Osteoblast (primary cell): ENCODE measurements around the gene RIC1. TPM values are rescaled to one million over a fixed set of nuclear protein-coding genes. Genes with fewer than 3 reads are reported as not detected.
"Not testable (repeated sequence)": the region's sequence is repeated elsewhere in the genome, so short reads cannot be mapped to it uniquely, and the experiment has no call there.

Source experiments
- DNase-seq: peaks from one replicate; pipeline ENCODE4 v3.0.0; 2011; ENCODE audit warnings: low spot score, mixed read lengths; ENCODE audit not compliant: insufficient read length; ENCODE audit errors: missing footprints
- H2AFZ ChIP-seq: 2 replicates; pipeline ENCODE4 v1.6.0; 2011; ENCODE audit warnings: mild to moderate bottlenecking, low read length
- H3K27ac ChIP-seq: 2 replicates; pipeline ENCODE4 v1.5.1; 2011; ENCODE audit warnings: mild to moderate bottlenecking, low read depth, low read length, moderate library complexity
- H3K27me3 ChIP-seq: 2 replicates; pipeline ENCODE4 v1.6.0; 2012; ENCODE audit warnings: mild to moderate bottlenecking, control low read depth, inconsistent platforms, low read length, moderate library complexity; ENCODE audit not compliant: insufficient read depth
- H3K36me3 ChIP-seq: 2 replicates; pipeline ENCODE4 v1.5.1; 2011; ENCODE audit warnings: mild to moderate bottlenecking, low read length, control low read depth, moderate library complexity; ENCODE audit not compliant: insufficient read depth
- H3K4me1 ChIP-seq: 2 replicates; pipeline ENCODE4 v1.5.1; 2011; ENCODE audit warnings: mild to moderate bottlenecking, low read length, control low read depth, moderate library complexity; ENCODE audit not compliant: insufficient read depth
- H3K4me2 ChIP-seq: 2 replicates; pipeline ENCODE4 v1.6.0; 2011; ENCODE audit warnings: mild to moderate bottlenecking, low read length; ENCODE audit not compliant: insufficient read depth
- H3K4me3 ChIP-seq: fragments of 200-600 bp; sonication (generic); 3 replicates; pipeline ENCODE4 v1.5.1; 2012; ENCODE audit warnings: mild to moderate bottlenecking, low read length, inconsistent platforms; ENCODE audit not compliant: insufficient read depth
- H3K79me2 ChIP-seq: 2 replicates; pipeline ENCODE4 v1.6.0; 2012; ENCODE audit warnings: mild to moderate bottlenecking, low read length, control low read depth, inconsistent platforms; ENCODE audit not compliant: insufficient read depth
- H3K9me3 ChIP-seq: 2 replicates; pipeline ENCODE4 v1.5.1; 2011; ENCODE audit warnings: low read depth, low read length, control low read depth
- H4K20me1 ChIP-seq: 2 replicates; pipeline ENCODE4 v1.6.0; 2012; ENCODE audit warnings: mild to moderate bottlenecking, low read length, control low read depth; ENCODE audit not compliant: insufficient read depth
- total RNA-seq: library from RNA; depleted of rRNA; stranded (reverse); fragments of >200 nt; gene quantifications from 2 replicates; pipeline ENCODE4 v1.2.3, GENCODE V29; 2012
- TF ChIP-seq, protein P1 (sequence below): IDR thresholded peaks from 2 replicates; pipeline ENCODE4 v1.5.1; 2011; ENCODE audit warnings: mild to moderate bottlenecking, low read depth, low read length, moderate library complexity; ENCODE audit errors: extremely low read depth

The RIC1 gene
- total RNA-seq, 1 donor: 51.4 TPM

DNA sequence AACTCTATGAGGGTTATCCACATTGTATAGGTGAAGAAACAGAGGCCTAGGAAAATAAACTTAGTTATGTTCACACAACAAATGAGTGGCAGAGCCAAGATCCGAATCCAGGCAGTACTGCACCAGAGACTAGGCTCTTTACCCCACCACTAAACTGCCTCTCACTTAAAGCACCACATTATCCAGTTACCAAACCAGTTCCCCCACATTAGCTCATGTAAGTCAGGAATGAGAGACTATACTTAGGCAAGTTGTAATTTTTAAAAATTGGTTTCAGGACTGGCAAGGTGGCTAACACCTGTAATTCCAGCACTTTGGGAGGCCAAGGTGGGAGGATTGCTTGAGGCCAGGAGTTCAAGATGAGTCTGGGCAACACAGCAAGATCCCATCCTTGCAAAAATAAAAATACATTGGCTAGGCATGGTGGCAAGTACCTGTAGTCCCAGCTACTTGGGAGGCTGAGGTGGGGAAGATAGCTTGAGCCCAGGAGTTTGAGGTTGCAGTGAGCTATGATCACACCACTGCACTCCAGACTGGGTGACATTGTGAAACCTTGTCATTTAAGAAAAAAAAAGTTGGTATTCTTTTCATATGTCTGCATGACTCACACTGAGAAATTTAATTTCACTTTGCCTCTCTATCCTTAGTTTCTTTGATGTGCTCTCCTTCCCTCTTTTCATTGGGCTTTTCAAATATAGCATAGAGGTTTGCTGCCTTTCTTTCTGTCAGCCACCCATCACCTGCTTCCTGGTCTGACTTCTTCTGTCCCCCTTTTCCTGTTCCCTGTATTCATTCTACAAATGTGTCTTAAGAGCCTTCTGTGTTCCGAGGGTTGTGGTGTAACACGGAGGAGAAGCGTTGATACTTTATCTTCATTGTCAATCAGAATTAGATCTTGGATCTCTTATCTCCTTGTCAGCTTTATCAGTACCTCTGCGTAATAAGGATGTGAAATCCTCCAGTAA is 139.3 kb downstream of the RIC1 start:
- Histone ChIP-seq H3K9me3 (no peaks in the 10 kb centered on the region), H3K4me2 (no peak overlapping the region), H3K79me2 (no peaks in the 10 kb centered on the region), H3K4me3 (no peak overlapping the region), H4K20me1 (no peaks in the 10 kb centered on the region), H3K27ac (no peak overlapping the region), H2AFZ (no peak overlapping the region), H3K4me1 (no peaks in the 10 kb centered on the region), H3K27me3 (no peaks in the 10 kb centered on the region), H3K36me3 (peaks cover 77% of the 10 kb centered on the region)
- no peak for DNase-seq
- TF ChIP-seq, protein P1, sequence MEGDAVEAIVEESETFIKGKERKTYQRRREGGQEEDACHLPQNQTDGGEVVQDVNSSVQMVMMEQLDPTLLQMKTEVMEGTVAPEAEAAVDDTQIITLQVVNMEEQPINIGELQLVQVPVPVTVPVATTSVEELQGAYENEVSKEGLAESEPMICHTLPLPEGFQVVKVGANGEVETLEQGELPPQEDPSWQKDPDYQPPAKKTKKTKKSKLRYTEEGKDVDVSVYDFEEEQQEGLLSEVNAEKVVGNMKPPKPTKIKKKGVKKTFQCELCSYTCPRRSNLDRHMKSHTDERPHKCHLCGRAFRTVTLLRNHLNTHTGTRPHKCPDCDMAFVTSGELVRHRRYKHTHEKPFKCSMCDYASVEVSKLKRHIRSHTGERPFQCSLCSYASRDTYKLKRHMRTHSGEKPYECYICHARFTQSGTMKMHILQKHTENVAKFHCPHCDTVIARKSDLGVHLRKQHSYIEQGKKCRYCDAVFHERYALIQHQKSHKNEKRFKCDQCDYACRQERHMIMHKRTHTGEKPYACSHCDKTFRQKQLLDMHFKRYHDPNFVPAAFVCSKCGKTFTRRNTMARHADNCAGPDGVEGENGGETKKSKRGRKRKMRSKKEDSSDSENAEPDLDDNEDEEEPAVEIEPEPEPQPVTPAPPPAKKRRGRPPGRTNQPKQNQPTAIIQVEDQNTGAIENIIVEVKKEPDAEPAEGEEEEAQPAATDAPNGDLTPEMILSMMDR: no peak

DNA sequence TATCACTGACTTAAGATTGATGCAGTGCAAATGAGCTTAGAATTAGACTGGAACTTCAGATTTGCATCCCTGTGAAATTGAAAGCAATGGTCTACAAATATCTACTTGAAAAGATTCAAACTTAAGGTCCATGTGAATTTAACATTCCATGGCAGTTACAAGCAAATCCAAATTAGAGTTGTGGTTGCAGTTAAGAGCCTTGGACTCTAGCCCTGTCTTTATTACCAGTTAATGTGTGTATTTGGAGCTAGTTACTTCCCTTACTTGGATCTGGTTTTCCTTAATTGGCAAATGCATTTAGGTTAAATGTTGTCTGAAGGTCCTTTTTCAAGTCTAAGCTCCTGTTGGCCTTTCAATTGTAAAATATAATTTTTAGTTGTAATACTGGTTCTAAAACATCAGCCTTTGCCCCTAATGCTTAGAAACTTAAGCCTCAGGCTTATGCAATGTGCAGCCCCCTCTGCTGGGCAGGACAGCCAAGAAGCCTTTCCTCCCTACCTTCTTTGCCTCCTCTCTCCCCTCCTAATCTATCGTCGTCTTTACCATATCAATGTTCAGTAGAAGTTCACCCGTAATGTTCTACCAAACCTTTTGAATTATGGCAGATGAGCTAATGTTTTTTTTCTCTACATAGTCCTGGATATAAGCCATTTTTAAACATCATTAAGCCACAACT is 144.6 kb downstream of the RIC1 start:
- no peak overlapping the region for H3K4me3 ChIP-seq
- H4K20me1 ChIP-seq: no peaks in the 10 kb centered on the region
- no peak for DNase-seq
- no peak overlapping the region for H3K27ac ChIP-seq
- TF ChIP-seq, protein P1: no peak
- no peak overlapping the region for H2AFZ ChIP-seq
- no peaks in the 10 kb centered on the region for H3K4me1 ChIP-seq
- H3K36me3 ChIP-seq: peaks cover 62% of the 10 kb centered on the region
- no peaks in the 10 kb centered on the region for H3K27me3 ChIP-seq
- H3K79me2 ChIP-seq: no peaks in the 10 kb centered on the region
- H3K9me3 ChIP-seq: no peaks in the 10 kb centered on the region
- H3K4me2 ChIP-seq: no peak overlapping the region

DNA sequence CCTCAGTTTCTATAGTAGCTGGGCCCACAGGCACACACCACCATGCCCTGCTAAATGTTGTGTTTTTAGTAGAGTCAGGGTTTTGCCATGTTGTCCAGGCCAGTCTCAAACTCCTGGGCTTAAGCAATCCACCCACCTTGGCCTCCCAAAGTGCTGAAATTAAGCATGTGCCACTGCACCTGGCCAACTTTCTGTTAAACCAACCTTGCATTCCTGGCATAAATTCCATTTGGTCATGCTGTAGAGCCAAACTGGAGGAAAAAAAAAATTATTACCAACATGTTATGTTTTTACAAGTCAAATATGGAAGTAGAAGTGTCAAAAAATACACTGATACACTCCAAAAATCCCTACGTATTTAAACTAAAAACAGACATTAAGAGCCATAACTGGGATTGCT is 149.9 kb downstream of the RIC1 start:
- Histone ChIP-seq H3K36me3 (peaks cover 42% of the 10 kb centered on the region), H3K4me3 (no peak overlapping the region), H3K4me2 (no peak overlapping the region), H3K79me2 (no peaks in the 10 kb centered on the region), H3K9me3 (peaks cover 3% of the 10 kb centered on the region), H3K4me1 (no peaks in the 10 kb centered on the region), H2AFZ (no peak overlapping the region), H4K20me1 (no peaks in the 10 kb centered on the region), H3K27me3 (no peaks in the 10 kb centered on the region), H3K27ac (no peak overlapping the region)
- TF ChIP-seq, protein P1: no peak
- no peak for DNase-seq

DNA sequence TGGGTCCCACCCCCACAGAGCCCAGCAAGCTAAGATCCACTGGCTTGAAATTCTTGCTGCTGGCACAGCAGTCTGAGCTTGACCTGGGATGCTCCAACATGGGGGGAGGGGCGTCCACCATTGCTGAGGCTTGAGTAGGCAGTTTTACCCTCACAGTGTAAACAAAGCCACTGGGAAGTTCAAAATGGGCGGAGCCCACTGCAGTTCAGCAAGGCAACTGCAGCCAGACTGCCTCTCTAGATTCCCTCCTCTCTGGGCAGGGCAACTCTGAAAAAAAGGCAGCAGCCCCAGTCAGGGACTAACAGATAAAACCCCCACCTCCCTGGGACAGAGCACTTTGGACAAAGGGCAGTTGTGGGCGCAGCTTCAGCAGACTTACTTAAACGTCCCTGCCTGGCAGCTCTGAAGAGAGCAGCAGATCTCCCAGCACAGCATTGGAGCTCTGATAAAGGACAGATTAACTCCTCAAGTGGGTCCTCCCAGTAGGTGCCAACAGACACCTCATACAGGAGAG is 150.9 kb downstream of the RIC1 start:
- H3K79me2 ChIP-seq, H3K9me3 ChIP-seq, H3K4me2 ChIP-seq, H4K20me1 ChIP-seq, H2AFZ ChIP-seq, H3K4me3 ChIP-seq, H3K27me3 ChIP-seq, DNase-seq, H3K4me1 ChIP-seq, H3K27ac ChIP-seq: not testable (repeated sequence)
- H3K36me3 ChIP-seq: peaks cover 32% of the 10 kb centered on the region

DNA sequence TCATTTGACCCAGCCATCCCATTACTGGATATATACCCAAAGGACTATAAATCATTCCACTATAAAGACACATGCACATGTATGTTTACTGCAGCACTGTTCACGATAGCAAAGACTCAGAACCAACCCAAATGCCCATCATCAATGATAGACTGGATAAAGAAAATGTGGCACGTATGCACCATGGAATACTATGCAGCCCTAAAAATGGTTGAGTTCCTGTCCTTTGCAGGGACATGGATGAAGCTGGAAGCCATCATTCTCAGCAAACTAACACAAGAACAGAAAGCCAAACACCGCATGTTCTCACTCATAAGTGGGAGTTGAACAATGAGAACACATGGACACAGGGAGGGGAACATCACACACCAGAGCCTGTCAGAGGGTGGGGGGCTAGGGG is 154.5 kb downstream of the RIC1 start:
- not testable (repeated sequence) for H4K20me1 ChIP-seq, H3K4me3 ChIP-seq, H3K27ac ChIP-seq, H2AFZ ChIP-seq, H3K9me3 ChIP-seq, DNase-seq, H3K79me2 ChIP-seq, H3K4me2 ChIP-seq, H3K4me1 ChIP-seq, H3K27me3 ChIP-seq
- peaks cover 19% of the 10 kb centered on the region for H3K36me3 ChIP-seq
